ENCODE measurements around the gene PER3.

PER3 gene

GRCh38 chr1:7783826-7784491 is at the start of gene PER3:
PER3 (plus strand) TSS chr1:7784291; CDS start chr1:7784878, 587 bp downstream.
- Histone ChIP-seq H3K4me3 (ENCODE audit: low read length in 2 of 2) (peak within 1 kb of the TSS; percentile 63 to 74), H3K9me3 (ENCODE audit: control insufficient read depth in 2 of 2, low read length in 2 of 2) (no peaks in the 10 kb centered on the region), H3K9ac (ENCODE audit: low read depth in 1 of 2, low read length in 2 of 2) (peak within 1 kb of the TSS; percentile 47 to 65), H3K27me3 (ENCODE audit: control insufficient read depth in 2 of 2, insufficient read depth in 2 of 2, low read length in 2 of 2) (no peaks in the 10 kb centered on the region), H3K27ac (ENCODE audit: low read depth in 2 of 2, low read length in 2 of 2) (peak within 1 kb of the TSS; percentile 79 to 80), H3K4me1 (ENCODE audit: control insufficient read depth in 2 of 2, insufficient read depth in 2 of 2, low read length in 2 of 2) (peaks cover 15% of the 10 kb centered on the region in 2 donors), H3K36me3 (ENCODE audit: control insufficient read depth in 2 of 2, insufficient read depth in 2 of 2, low read length in 2 of 2) (peaks cover 13 to 19% of the 10 kb centered on the region in 2 donors)

GRCh38 chr1:7738044-7738443 is 46.0 kb upstream of the PER3 start:
- Histone ChIP-seq H3K36me3 (ENCODE audit: control insufficient read depth in 2 of 2, insufficient read depth in 2 of 2, low read length in 2 of 2) (peaks cover 0 to 4% of the 10 kb centered on the region in 2 donors), H3K9me3 (ENCODE audit: control insufficient read depth in 2 of 2, low read length in 2 of 2) (no peaks in the 10 kb centered on the region), H3K27me3 (ENCODE audit: control insufficient read depth in 2 of 2, insufficient read depth in 2 of 2, low read length in 2 of 2) (no peaks in the 10 kb centered on the region), H3K27ac (ENCODE audit: low read depth in 2 of 2, low read length in 2 of 2) (no peak overlapping the region), H3K4me1 (ENCODE audit: control insufficient read depth in 2 of 2, insufficient read depth in 2 of 2, low read length in 2 of 2) (no peaks in the 10 kb centered on the region), H3K4me3 (ENCODE audit: low read length in 2 of 2) (no peak overlapping the region), H3K9ac (ENCODE audit: low read depth in 1 of 2, low read length in 2 of 2) (no peak overlapping the region)

- peaks cover 0 to 3% of the 10 kb centered on the region in 2 donors for H3K36me3 ChIP-seq (ENCODE audit: control insufficient read depth in 2 of 2, insufficient read depth in 2 of 2, low read length in 2 of 2)
- H3K9ac ChIP-seq (ENCODE audit: low read depth in 1 of 2, low read length in 2 of 2) = no peak overlapping the region
- no peak overlapping the region for H3K27ac ChIP-seq (ENCODE audit: low read depth in 2 of 2, low read length in 2 of 2)
- no peaks in the 10 kb centered on the region for H3K4me1 ChIP-seq (ENCODE audit: control insufficient read depth in 2 of 2, insufficient read depth in 2 of 2, low read length in 2 of 2)
- H3K4me3 ChIP-seq (ENCODE audit: low read length in 2 of 2) = no peak overlapping the region
- H3K9me3 ChIP-seq (ENCODE audit: control insufficient read depth in 2 of 2, low read length in 2 of 2) = no peaks in the 10 kb centered on the region
- H3K27me3 ChIP-seq (ENCODE audit: control insufficient read depth in 2 of 2, insufficient read depth in 2 of 2, low read length in 2 of 2) = no peaks in the 10 kb centered on the region
These were observed 40.7 kb upstream of the PER3 start for GRCh38 chr1:7743346-7743745.

GRCh38 chr1:7744882-7745281 is 39.2 kb upstream of the PER3 start:
- Histone ChIP-seq H3K27me3 (ENCODE audit: control insufficient read depth in 2 of 2, insufficient read depth in 2 of 2, low read length in 2 of 2) (no peaks in the 10 kb centered on the region), H3K9ac (ENCODE audit: low read depth in 1 of 2, low read length in 2 of 2) (no peak overlapping the region), H3K9me3 (ENCODE audit: control insufficient read depth in 2 of 2, low read length in 2 of 2) (no peaks in the 10 kb centered on the region), H3K4me1 (ENCODE audit: control insufficient read depth in 2 of 2, insufficient read depth in 2 of 2, low read length in 2 of 2) (no peaks in the 10 kb centered on the region), H3K27ac (ENCODE audit: low read depth in 2 of 2, low read length in 2 of 2) (no peak overlapping the region), H3K4me3 (ENCODE audit: low read length in 2 of 2) (no peak overlapping the region), H3K36me3 (ENCODE audit: control insufficient read depth in 2 of 2, insufficient read depth in 2 of 2, low read length in 2 of 2) (no peaks in the 10 kb centered on the region)

GRCh38 chr1:7745783-7746182 is 38.3 kb upstream of the PER3 start:
- H3K4me3 ChIP-seq (ENCODE audit: low read length in 2 of 2) = no peak overlapping the region
- H3K27me3 ChIP-seq (ENCODE audit: control insufficient read depth in 2 of 2, insufficient read depth in 2 of 2, low read length in 2 of 2) = no peaks in the 10 kb centered on the region
- no peaks in the 10 kb centered on the region for H3K36me3 ChIP-seq (ENCODE audit: control insufficient read depth in 2 of 2, insufficient read depth in 2 of 2, low read length in 2 of 2)
- no peaks in the 10 kb centered on the region for H3K4me1 ChIP-seq (ENCODE audit: control insufficient read depth in 2 of 2, insufficient read depth in 2 of 2, low read length in 2 of 2)
- no peaks in the 10 kb centered on the region for H3K9me3 ChIP-seq (ENCODE audit: control insufficient read depth in 2 of 2, low read length in 2 of 2)
- H3K27ac ChIP-seq (ENCODE audit: low read depth in 2 of 2, low read length in 2 of 2) = no peak overlapping the region
- no peak overlapping the region for H3K9ac ChIP-seq (ENCODE audit: low read depth in 1 of 2, low read length in 2 of 2)

GRCh38 chr1:7747605-7748004 is 36.5 kb upstream of the PER3 start:
- no peak overlapping the region for H3K27ac ChIP-seq (ENCODE audit: low read depth in 2 of 2, low read length in 2 of 2)
- peaks cover under 1 to 2% of the 10 kb centered on the region in 2 donors for H3K4me1 ChIP-seq (ENCODE audit: control insufficient read depth in 2 of 2, insufficient read depth in 2 of 2, low read length in 2 of 2)
- H3K9me3 ChIP-seq (ENCODE audit: control insufficient read depth in 2 of 2, low read length in 2 of 2) = no peaks in the 10 kb centered on the region
- no peaks in the 10 kb centered on the region for H3K36me3 ChIP-seq (ENCODE audit: control insufficient read depth in 2 of 2, insufficient read depth in 2 of 2, low read length in 2 of 2)
- H3K27me3 ChIP-seq (ENCODE audit: control insufficient read depth in 2 of 2, insufficient read depth in 2 of 2, low read length in 2 of 2) = no peaks in the 10 kb centered on the region
- H3K4me3 ChIP-seq (ENCODE audit: low read length in 2 of 2) = no peak overlapping the region
- no peak overlapping the region for H3K9ac ChIP-seq (ENCODE audit: low read depth in 1 of 2, low read length in 2 of 2)

- H3K27ac ChIP-seq (ENCODE audit: low read depth in 2 of 2, low read length in 2 of 2) = no peak overlapping the region
- no peaks in the 10 kb centered on the region for H3K36me3 ChIP-seq (ENCODE audit: control insufficient read depth in 2 of 2, insufficient read depth in 2 of 2, low read length in 2 of 2)
- no peak overlapping the region for H3K9ac ChIP-seq (ENCODE audit: low read depth in 1 of 2, low read length in 2 of 2)
- H3K4me1 ChIP-seq (ENCODE audit: control insufficient read depth in 2 of 2, insufficient read depth in 2 of 2, low read length in 2 of 2) = peaks cover 7% of the 10 kb centered on the region in 2 donors
- H3K9me3 ChIP-seq (ENCODE audit: control insufficient read depth in 2 of 2, low read length in 2 of 2) = no peaks in the 10 kb centered on the region
- no peaks in the 10 kb centered on the region for H3K27me3 ChIP-seq (ENCODE audit: control insufficient read depth in 2 of 2, insufficient read depth in 2 of 2, low read length in 2 of 2)
- H3K4me3 ChIP-seq (ENCODE audit: low read length in 2 of 2) = no peak overlapping the region
These were observed 35.0 kb upstream of the PER3 start for GRCh38 chr1:7749126-7749525.

GRCh38 chr1:7751174-7751573 is 32.9 kb upstream of the PER3 start:
- Histone ChIP-seq H3K36me3 (ENCODE audit: control insufficient read depth in 2 of 2, insufficient read depth in 2 of 2, low read length in 2 of 2) (no peaks in the 10 kb centered on the region), H3K9ac (ENCODE audit: low read depth in 1 of 2, low read length in 2 of 2) (no peak overlapping the region), H3K27ac (ENCODE audit: low read depth in 2 of 2, low read length in 2 of 2) (no peak overlapping the region), H3K4me3 (ENCODE audit: low read length in 2 of 2) (no peak overlapping the region), H3K27me3 (ENCODE audit: control insufficient read depth in 2 of 2, insufficient read depth in 2 of 2, low read length in 2 of 2) (no peaks in the 10 kb centered on the region), H3K9me3 (ENCODE audit: control insufficient read depth in 2 of 2, low read length in 2 of 2) (no peaks in the 10 kb centered on the region), H3K4me1 (ENCODE audit: control insufficient read depth in 2 of 2, insufficient read depth in 2 of 2, low read length in 2 of 2) (peaks cover 7% of the 10 kb centered on the region in 2 donors)

- H3K4me3 ChIP-seq (ENCODE audit: low read length in 2 of 2) = peak overlapping the region; percentile 54 to 64
- peaks cover 7% of the 10 kb centered on the region in 2 donors for H3K4me1 ChIP-seq (ENCODE audit: control insufficient read depth in 2 of 2, insufficient read depth in 2 of 2, low read length in 2 of 2)
- no peak overlapping the region for H3K27ac ChIP-seq (ENCODE audit: low read depth in 2 of 2, low read length in 2 of 2)
- no peaks in the 10 kb centered on the region for H3K27me3 ChIP-seq (ENCODE audit: control insufficient read depth in 2 of 2, insufficient read depth in 2 of 2, low read length in 2 of 2)
- no peaks in the 10 kb centered on the region for H3K36me3 ChIP-seq (ENCODE audit: control insufficient read depth in 2 of 2, insufficient read depth in 2 of 2, low read length in 2 of 2)
- H3K9me3 ChIP-seq (ENCODE audit: control insufficient read depth in 2 of 2, low read length in 2 of 2) = no peaks in the 10 kb centered on the region
- H3K9ac ChIP-seq (ENCODE audit: low read depth in 1 of 2, low read length in 2 of 2) = no peak overlapping the region
These were observed 31.3 kb upstream of the PER3 start for GRCh38 chr1:7752512-7753417.

GRCh38 chr1:7753641-7754040 is 30.4 kb upstream of the PER3 start:
- Histone ChIP-seq H3K27ac (ENCODE audit: low read depth in 2 of 2, low read length in 2 of 2) (no peak overlapping the region), H3K27me3 (ENCODE audit: control insufficient read depth in 2 of 2, insufficient read depth in 2 of 2, low read length in 2 of 2) (no peaks in the 10 kb centered on the region), H3K9me3 (ENCODE audit: control insufficient read depth in 2 of 2, low read length in 2 of 2) (no peaks in the 10 kb centered on the region), H3K4me1 (ENCODE audit: control insufficient read depth in 2 of 2, insufficient read depth in 2 of 2, low read length in 2 of 2) (peaks cover 7% of the 10 kb centered on the region in 2 donors), H3K4me3 (ENCODE audit: low read length in 2 of 2) (no peak overlapping the region), H3K36me3 (ENCODE audit: control insufficient read depth in 2 of 2, insufficient read depth in 2 of 2, low read length in 2 of 2) (no peaks in the 10 kb centered on the region), H3K9ac (ENCODE audit: low read depth in 1 of 2, low read length in 2 of 2) (no peak overlapping the region)

Data from mucosa of rectum (tissue), 2 donors.